GM19193 (cell line): ENCODE measurements around the gene CYP2E1.

Source experiments
- POLR2A ChIP-seq: IDR thresholded peaks from 4 replicates; pipeline ENCODE4 v1.6.1; 2011; ENCODE audit not compliant: insufficient read depth, insufficient read length; ENCODE audit errors: extremely low read depth

CYP2E1 gene

GRCh38 chr10:133565441-133566294 is 38.5 kb downstream of the CYP2E1 start, which contains the start of gene SYCE1:
SYCE1 (minus strand) TSS chr10:133565583; CDS start chr10:133565529, 54 bp downstream.
- no peak for TF ChIP-seq POLR2A

- no peak for TF ChIP-seq POLR2A
These were observed 40.0 kb downstream of the CYP2E1 start for GRCh38 chr10:133567119-133567518.

DNA sequence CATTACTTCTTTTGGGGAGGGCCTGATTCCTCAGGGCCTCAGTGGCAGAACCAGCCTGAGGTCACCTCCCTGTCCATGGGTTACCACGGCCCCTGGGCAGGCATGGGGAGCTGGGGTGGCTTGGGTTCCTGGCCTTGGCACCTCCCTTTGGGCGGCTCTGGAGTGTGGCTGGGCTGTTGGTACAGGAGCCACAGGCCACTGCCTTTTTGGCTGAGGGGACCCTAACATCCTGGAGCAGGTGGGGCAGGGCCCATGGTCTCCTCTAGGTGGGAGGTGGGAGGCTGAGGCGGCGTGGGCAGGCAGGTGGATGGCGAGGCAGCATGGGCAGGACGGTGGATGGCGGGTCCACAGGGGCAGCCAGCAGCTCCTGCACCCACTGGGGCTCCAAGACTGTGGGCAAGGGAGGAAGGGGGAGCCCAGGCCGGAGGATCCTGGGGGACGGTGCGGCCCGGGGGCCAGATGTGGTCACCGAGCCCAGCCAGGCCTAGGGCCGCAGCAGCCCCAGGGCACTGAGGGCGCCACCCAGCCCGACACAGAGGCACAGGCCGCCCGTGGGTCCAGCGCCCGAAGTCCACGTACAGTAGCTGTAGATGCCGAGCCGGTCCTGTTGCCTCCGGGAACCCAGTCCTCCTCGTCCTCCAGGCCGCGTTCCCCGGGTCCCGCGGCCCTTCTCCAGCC is 40.6 kb downstream of the CYP2E1 start:
- no peak for TF ChIP-seq POLR2A

GRCh38 chr10:133568287-133568614 is 41.1 kb downstream of the CYP2E1 start:
- TF ChIP-seq POLR2A: no peak
